LNCaP clone FGC (cell line): ENCODE results near the gene DYNLL2.
"Not testable (repeated sequence)": the region's sequence is repeated elsewhere in the genome, so short reads cannot be mapped to it uniquely, and the experiment has no call there.

Source experiments
- DNase-seq: peaks from one replicate; pipeline ENCODE4 v3.0.0-alpha.2; 2011; ENCODE audit warnings: low read depth
- H3K4me3 ChIP-seq: 2 replicates; pipeline ENCODE4 v1.5.1; 2011; ENCODE audit warnings: mild to moderate bottlenecking, low read depth, low read length, control low read depth
- TF ChIP-seq, protein P1 (sequence below): IDR thresholded peaks from 2 replicates; pipeline ENCODE4 v1.5.1; 2012; ENCODE audit warnings: mild to moderate bottlenecking; ENCODE audit not compliant: control insufficient read depth, insufficient read depth; ENCODE audit errors: extremely low read depth

DYNLL2 gene

DNA sequence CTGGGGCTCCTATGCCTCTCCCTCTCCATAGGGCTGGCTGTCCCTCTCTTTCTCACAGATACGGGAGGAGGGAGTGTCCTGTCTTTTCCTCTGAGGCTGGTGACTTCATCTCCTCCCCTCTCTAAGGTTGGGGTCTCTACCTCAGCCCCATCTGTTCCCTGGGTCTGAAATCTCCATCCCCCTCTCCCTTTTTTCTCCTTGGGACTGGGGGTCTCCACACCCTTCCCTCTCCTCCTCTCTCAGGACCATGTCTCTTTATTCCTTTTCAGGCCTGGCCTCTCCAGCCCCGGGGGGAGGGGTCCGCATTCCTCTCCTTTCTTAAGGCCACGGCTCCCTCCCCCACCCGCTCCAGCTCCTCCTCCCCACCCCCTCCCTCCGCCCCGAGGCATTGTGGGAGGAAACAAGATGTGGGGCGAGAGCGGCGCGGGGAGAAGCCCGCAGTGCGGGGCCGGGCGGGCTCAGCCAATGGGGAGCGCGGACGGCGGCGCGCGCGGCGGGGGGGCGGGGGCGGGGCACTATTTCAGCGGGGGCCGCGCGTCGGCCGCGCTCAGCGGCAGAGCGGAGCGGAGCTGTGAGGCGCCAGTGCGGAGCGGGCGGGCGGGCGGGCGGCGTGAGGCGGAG lies at the start of gene DYNLL2:
DYNLL2 (plus strand) TSS at position 550 of the 621 bp plus-strand sequence. CDS start 3,672 bp downstream, outside the sequence.
- TF ChIP-seq, protein P1, sequence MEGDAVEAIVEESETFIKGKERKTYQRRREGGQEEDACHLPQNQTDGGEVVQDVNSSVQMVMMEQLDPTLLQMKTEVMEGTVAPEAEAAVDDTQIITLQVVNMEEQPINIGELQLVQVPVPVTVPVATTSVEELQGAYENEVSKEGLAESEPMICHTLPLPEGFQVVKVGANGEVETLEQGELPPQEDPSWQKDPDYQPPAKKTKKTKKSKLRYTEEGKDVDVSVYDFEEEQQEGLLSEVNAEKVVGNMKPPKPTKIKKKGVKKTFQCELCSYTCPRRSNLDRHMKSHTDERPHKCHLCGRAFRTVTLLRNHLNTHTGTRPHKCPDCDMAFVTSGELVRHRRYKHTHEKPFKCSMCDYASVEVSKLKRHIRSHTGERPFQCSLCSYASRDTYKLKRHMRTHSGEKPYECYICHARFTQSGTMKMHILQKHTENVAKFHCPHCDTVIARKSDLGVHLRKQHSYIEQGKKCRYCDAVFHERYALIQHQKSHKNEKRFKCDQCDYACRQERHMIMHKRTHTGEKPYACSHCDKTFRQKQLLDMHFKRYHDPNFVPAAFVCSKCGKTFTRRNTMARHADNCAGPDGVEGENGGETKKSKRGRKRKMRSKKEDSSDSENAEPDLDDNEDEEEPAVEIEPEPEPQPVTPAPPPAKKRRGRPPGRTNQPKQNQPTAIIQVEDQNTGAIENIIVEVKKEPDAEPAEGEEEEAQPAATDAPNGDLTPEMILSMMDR = no peak
- DNase-seq = peak; percentile 68
- H3K4me3 ChIP-seq = peak within 1 kb of the TSS; percentile 88

GRCh38 chr17:58039975-58040374 lies 43.2 kb upstream of the DYNLL2 start:
- TF ChIP-seq, protein P1 = no peak
- no peak for DNase-seq
- H3K4me3 ChIP-seq = no peak overlapping the region

GRCh38 chr17:58040386-58040785 lies 42.8 kb upstream of the DYNLL2 start:
- no peak overlapping the region for H3K4me3 ChIP-seq
- DNase-seq = no peak
- TF ChIP-seq, protein P1 = no peak

DNA sequence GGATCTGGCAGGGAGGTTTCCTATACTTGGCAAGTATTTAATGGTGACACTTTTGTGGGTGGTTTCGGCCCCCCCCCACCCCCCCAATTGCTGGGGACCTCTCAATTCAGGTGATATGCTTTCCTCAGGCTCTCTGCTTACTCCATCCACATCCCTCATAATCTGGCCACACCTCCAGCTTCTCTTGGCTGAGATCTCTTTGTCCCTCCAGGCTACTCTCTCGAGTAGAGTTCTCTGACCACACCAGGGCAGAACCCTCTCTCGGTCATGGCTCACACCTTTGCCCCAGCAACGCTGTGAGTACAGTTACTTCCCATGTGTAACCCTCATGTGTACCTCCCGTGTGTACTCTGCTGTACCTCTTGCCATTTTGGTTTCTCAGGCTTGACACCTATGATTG lies 42.1 kb upstream of the DYNLL2 start:
- H3K4me3 ChIP-seq = no peak overlapping the region
- DNase-seq = no peak
- TF ChIP-seq, protein P1 = no peak

- no peak overlapping the region for H3K4me3 ChIP-seq
- TF ChIP-seq, protein P1 = no peak
- no peak for DNase-seq
Observed at GRCh38 chr17:58043221-58044181, 39.7 kb upstream of the DYNLL2 start.

DNA sequence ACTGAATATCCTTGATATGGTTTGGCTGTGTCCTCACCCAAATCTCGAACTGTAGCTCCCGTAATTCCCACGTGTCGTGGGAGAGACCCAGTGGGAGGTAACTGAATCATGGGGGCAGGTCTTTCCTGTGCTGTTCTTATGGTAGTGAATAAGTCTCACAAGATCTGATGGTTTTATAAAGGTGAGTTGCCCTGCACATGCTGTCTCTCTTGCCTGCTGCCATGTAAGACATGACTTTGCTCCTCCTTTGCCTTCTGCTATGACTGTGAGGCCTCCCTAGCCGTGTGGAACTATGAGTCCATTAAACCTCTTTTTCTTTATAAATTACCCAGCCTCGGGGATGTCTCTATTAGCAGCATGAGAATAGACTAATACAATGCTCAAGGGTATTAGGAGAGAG lies 39.0 kb upstream of the DYNLL2 start:
- DNase-seq, H3K4me3 ChIP-seq: not testable (repeated sequence)
